ENCODE data around the gene DACH1. TPM values are rescaled to one million over a fixed set of nuclear protein-coding genes. Genes with fewer than 3 reads are reported as not detected.

Gene DACH1
- total and polyA plus RNA-seq, 12 donors = 1.2 to 5.2 (median 2.6) TPM

GRCh38 chr13:71827241-71827640 is 39.8 kb downstream of the DACH1 start:
- H3K9me3 ChIP-seq = peaks cover 0 to 7% (median 0%) of the 10 kb centered on the region in 11 donors
- no peaks in the 10 kb centered on the region for H3K36me3 ChIP-seq
- DNase-seq = no peak
- intact Hi-C loops (cut with DNase I) = no loop called here
- 92 to 94% methylated on average over 8 of the region's 8 CpGs for WGBS, 2 donors
- H3K4me3 ChIP-seq = no peak overlapping the region
- no peaks in the 10 kb centered on the region for H3K4me1 ChIP-seq
- TF ChIP-seq CTCF (IDR thresholded peaks at IDR 0.05) = no peak
- H3K27me3 ChIP-seq = no peaks in the 10 kb centered on the region
- no peak for ATAC-seq
- H3K27ac ChIP-seq = no peak overlapping the region

DNA sequence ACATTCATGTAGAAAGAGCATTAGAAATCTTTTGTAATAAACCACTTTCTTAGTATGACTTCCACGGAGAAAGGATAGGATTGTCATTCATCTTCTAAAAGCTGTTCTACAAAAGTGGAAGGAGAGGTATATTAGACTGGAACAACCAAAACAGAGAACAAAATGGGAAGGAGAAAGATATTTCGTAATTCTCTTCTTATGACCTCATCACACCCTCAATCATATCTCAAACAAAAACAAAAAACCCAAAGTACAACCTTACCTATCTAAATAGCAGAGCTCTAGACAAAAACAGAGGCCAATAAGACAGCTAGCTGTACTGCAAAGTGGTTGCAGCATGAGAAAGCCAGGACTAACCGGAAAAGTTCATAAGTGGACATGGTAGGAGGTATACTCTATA is 46.3 kb downstream of the DACH1 start:
- no peak overlapping the region for H3K4me3 ChIP-seq
- H3K9me3 ChIP-seq = peaks cover 0 to 5% (median 0%) of the 10 kb centered on the region in 11 donors
- intact Hi-C loops (cut with DNase I) = no loop called here
- no peak for TF ChIP-seq CTCF (IDR thresholded peaks at IDR 0.05)
- DNase-seq = no peak
- H3K4me1 ChIP-seq = peaks cover 0 to 3% (median 0%) of the 10 kb centered on the region in 9 donors
- H3K27ac ChIP-seq = no peak overlapping the region
- H3K27me3 ChIP-seq = no peaks in the 10 kb centered on the region
- 87 to 94% methylated on average over 3 of the region's 3 CpGs for WGBS, 2 donors
- no peak for ATAC-seq
- no peaks in the 10 kb centered on the region for H3K36me3 ChIP-seq

- no peak for ATAC-seq
- no peak for TF ChIP-seq CTCF (IDR thresholded peaks at IDR 0.05)
- Histone ChIP-seq H3K27me3 (no peaks in the 10 kb centered on the region), H3K27ac (no peak overlapping the region), H3K4me3 (no peak overlapping the region), H3K4me1 (peaks cover 0 to 3% (median 0%) of the 10 kb centered on the region in 9 donors), H3K36me3 (no peaks in the 10 kb centered on the region), H3K9me3 (no peaks in the 10 kb centered on the region)
- intact Hi-C loops (cut with DNase I) = no loop called here
- DNase-seq = no peak
- WGBS, 2 donors = 98 to 100% methylated on average over 1 of the region's 1 CpG
These were observed 49.7 kb downstream of the DACH1 start for GRCh38 chr13:71817335-71817734.

GRCh38 chr13:71814806-71815360 is 52.1 kb downstream of the DACH1 start:
- Histone ChIP-seq H3K4me1 (no peaks in the 10 kb centered on the region), H3K9me3 (no peaks in the 10 kb centered on the region), H3K4me3 (no peak overlapping the region), H3K36me3 (no peaks in the 10 kb centered on the region), H3K27me3 (no peaks in the 10 kb centered on the region), H3K27ac (no peak overlapping the region)
- TF ChIP-seq CTCF (IDR thresholded peaks at IDR 0.05) = no peak
- intact Hi-C loops (cut with DNase I) = no loop called here
- ATAC-seq (no peak), DNase-seq (no peak)
- WGBS, 2 donors = 71 to 72% methylated on average over 4 of the region's 4 CpGs

All from heart right ventricle (tissue), 16 donors.